ENCODE measurements around the gene MYL6B. TPM values are rescaled to one million over a fixed set of nuclear protein-coding genes. Genes with fewer than 3 reads are reported as not detected.

MYL6B gene
- total and polyA plus RNA-seq, 7 experiments from 2014 or later: 3.7 to 60.3 (median 6.7) TPM

DNA sequence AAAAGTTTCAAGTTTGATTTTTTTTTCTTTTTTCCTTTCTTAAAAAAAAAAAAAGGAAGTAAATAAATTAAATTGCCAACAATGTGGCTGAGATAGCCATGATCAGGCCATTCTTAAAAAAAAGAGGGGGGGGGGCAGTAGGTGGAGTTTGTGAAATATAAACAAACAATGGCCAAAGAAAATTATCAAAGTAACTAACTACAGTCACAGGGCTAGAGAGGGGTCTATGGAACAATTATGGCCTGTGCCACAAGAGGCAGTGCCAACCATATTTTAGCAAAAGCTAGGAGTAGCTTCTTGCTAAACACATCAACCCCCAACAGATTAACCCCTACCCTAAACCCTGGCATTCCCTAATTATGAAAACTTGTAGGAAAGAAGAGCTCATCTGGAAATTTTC, 53.1 kb downstream of the MYL6B start:
- no peaks in the 10 kb centered on the region for H3K9me3 Mint-ChIP-seq
- H3K4me1 Mint-ChIP-seq: peaks cover 0 to 9% (median 6%) of the 10 kb centered on the region in 7 donors
- intact Hi-C loops (cut with micrococcal nuclease): loop anchor here (5.0 kb wide), 2 partner anchors 52 to 257 kb away; partner anchors contain the start of gene ANKRD52 (in 1 of the 2)
- DNase-seq (no peak), ATAC-seq (peak; percentile 50)
- peaks cover 11 to 55% (median 13%) of the 10 kb centered on the region in 3 experiments for H3K36me3 ChIP-seq (ENCODE audit: control insufficient read depth in 2 of 3, insufficient read depth in 3 of 3, low read length in 3 of 3)
- H3K27ac Mint-ChIP-seq: peak overlapping the region in 2 of 9 donors; percentile 63 to 84
- ChIA-PET POLR2A (interaction anchor here (0.7 to 6.0 kb wide), 4 partner anchors 13 to 72 kb away, joined by 3 to 40 read pairs (median 3); partner anchors contain the start of genes RNF41 and SMARCC2), CTCF (interaction anchor here (1.0 to 5.1 kb wide), 3 partner anchors 16 to 82 kb away, joined by 3 to 18 read pairs (median 3); partner anchors contain the start of gene RNF41)
- no peaks in the 10 kb centered on the region for H3K27me3 Mint-ChIP-seq
- H3K27me3 ChIP-seq (ENCODE audit: control insufficient read depth in 2 of 2, insufficient read depth in 2 of 2, low read length in 2 of 2): no peaks in the 10 kb centered on the region
- peaks cover 6 to 29% (median 14%) of the 10 kb centered on the region in 5 donors for H3K36me3 Mint-ChIP-seq
- H3K4me3 Mint-ChIP-seq: no peak overlapping the region
- H3K4me3 ChIP-seq (ENCODE audit: low read length): no peak overlapping the region
- H3K9me3 ChIP-seq (ENCODE audit: control insufficient read depth in 2 of 3, low read length in 3 of 3): no peaks in the 10 kb centered on the region
- no peaks in the 10 kb centered on the region for H3K4me1 ChIP-seq (ENCODE audit: control insufficient read depth in 2 of 2, insufficient read depth in 2 of 2, low read length in 2 of 2)
- no peak overlapping the region for H3K27ac ChIP-seq (ENCODE audit: low read depth, low read length)

DNA sequence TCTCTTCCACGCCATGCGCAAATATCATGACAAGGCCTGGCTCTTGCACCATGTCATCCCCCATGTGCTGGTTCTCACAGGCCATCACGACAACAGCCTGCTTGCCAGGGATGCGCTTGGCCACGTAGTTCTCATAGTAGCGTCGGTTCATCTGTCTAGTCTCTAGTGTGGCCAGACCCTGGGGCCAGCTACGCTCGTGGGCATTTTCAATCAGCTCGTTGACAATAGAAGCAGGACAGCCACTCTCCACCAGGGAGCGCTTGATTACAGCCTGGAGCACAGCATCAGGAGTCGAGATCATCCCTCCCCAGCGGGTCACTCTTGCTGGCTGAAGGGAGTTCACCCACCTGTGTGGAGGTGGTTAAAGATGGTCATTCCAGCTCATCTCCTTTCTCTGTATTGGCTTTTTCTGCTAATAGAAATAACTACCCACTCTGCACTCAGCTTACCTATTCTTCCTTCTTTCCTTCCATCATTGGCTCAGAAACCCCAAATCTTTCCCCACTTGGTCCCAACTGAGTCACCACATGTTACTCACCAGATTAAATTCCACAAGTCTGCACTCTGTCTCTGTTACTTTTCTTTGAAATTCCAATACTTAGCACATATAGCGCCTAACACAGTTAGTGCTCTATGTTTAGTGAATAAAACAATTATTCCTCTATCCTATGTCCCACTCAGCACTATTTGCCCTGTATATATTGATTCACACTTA, 54.2 kb downstream of the MYL6B start:
- no peaks in the 10 kb centered on the region for H3K4me1 ChIP-seq (ENCODE audit: control insufficient read depth in 2 of 2, insufficient read depth in 2 of 2, low read length in 2 of 2)
- no peaks in the 10 kb centered on the region for H3K27me3 Mint-ChIP-seq
- H3K27ac ChIP-seq (ENCODE audit: low read depth, low read length): no peak overlapping the region
- no peak overlapping the region for H3K4me3 ChIP-seq (ENCODE audit: low read length)
- H3K27ac Mint-ChIP-seq: peak overlapping the region in 6 of 9 donors; percentile 6 to 74 (median 33)
- POLR2A ChIA-PET: interaction anchor here (1.0 to 6.0 kb wide), 2 partner anchors 12 to 15 kb away, joined by 3 to 40 read pairs; partner anchors contain the start of gene RNF41
- H3K9me3 Mint-ChIP-seq: no peaks in the 10 kb centered on the region
- H3K27me3 ChIP-seq (ENCODE audit: control insufficient read depth in 2 of 2, insufficient read depth in 2 of 2, low read length in 2 of 2): no peaks in the 10 kb centered on the region
- DNase-seq: peak in 5 of 9 donors; percentile 13 to 37 (median 29)
- peaks cover 6 to 34% (median 18%) of the 10 kb centered on the region in 5 donors for H3K36me3 Mint-ChIP-seq
- peak; percentile 70 for ATAC-seq
- H3K4me1 Mint-ChIP-seq: peaks cover 0 to 9% (median 6%) of the 10 kb centered on the region in 7 donors
- CTCF ChIA-PET: interaction anchor here (0.6 to 5.1 kb wide), 6 partner anchors 15 to 258 kb away, joined by 3 to 18 read pairs (median 3); partner anchors contain the start of gene RNF41
- H3K36me3 ChIP-seq (ENCODE audit: control insufficient read depth in 2 of 3, insufficient read depth in 3 of 3, low read length in 3 of 3): peaks cover 12 to 61% (median 13%) of the 10 kb centered on the region in 3 experiments
- H3K9me3 ChIP-seq (ENCODE audit: control insufficient read depth in 2 of 3, low read length in 3 of 3): no peaks in the 10 kb centered on the region
- no peak overlapping the region for H3K4me3 Mint-ChIP-seq
- intact Hi-C loops (cut with micrococcal nuclease): loop anchor here (1.0 to 5.0 kb wide), 4 partner anchors 18 to 258 kb away; partner anchors contain the start of genes ANKRD52 (in 1 of the 2) and NABP2 (in 1 of the 2)

Other genes starting within 250 kb of the MYL6B start
- 10 to 100 TPM; 18.5 to 46.9 (median 35.0) TPM for gene PYM1, start 224.7 kb upstream of the MYL6B start, total RNA-seq
- 10 to 100 TPM; 62.1 to 70.7 TPM for gene PYM1, start 224.7 kb upstream of the MYL6B start, polyA plus RNA-seq
- 1,000 to 10,000 TPM in 3 of 5 experiments, 100 to 1,000 TPM in 2; 705 to 1,507 (median 1,164) TPM for gene DGKA, start 221.4 kb upstream of the MYL6B start, total RNA-seq
- gene DGKA, start 221.4 kb upstream of the MYL6B start, polyA plus RNA-seq: 100 to 1,000 TPM; 259 to 557 TPM
- gene PMEL, start 186.5 kb upstream of the MYL6B start, total RNA-seq: not detected
- under 1 TPM; 0.09 to 0.57 TPM for gene PMEL, start 186.5 kb upstream of the MYL6B start, polyA plus RNA-seq
- 10 to 100 TPM; 19.0 to 77.2 (median 24.1) TPM for gene CDK2, start 185.8 kb upstream of the MYL6B start, total RNA-seq
- gene CDK2, start 185.8 kb upstream of the MYL6B start, polyA plus RNA-seq: 1 to 10 TPM; 7.0 to 9.6 TPM
- 100 to 1,000 TPM in 1 of 5 experiments, 10 to 100 TPM in 4; 45.2 to 109 (median 62.7) TPM for gene RAB5B, start 178.5 kb upstream of the MYL6B start, total RNA-seq
- 10 to 100 TPM; 69.6 to 86.7 TPM for gene RAB5B, start 178.5 kb upstream of the MYL6B start, polyA plus RNA-seq
- 10 to 100 TPM in 1 of 5 experiments, 1 to 10 TPM in 4; 1.9 to 10.4 (median 7.1) TPM for gene SUOX, start 155.3 kb upstream of the MYL6B start, total RNA-seq
- under 1 TPM; 0.14 to 0.21 TPM for gene SUOX, start 155.3 kb upstream of the MYL6B start, polyA plus RNA-seq
- 10 to 100 TPM in 1 of 5 experiments, 1 to 10 TPM in 4; 3.6 to 37.8 (median 5.3) TPM for gene IKZF4, start 131.5 kb upstream of the MYL6B start, total RNA-seq
- gene IKZF4, start 131.5 kb upstream of the MYL6B start, polyA plus RNA-seq: 1 to 10 TPM in 1 of 2 donors, under 1 TPM in 1; 0.54 to 2.0 TPM
- gene RPS26, start 110.7 kb upstream of the MYL6B start, total RNA-seq: 10 to 100 TPM; 40.8 to 64.5 (median 46.4) TPM
- gene RPS26, start 110.7 kb upstream of the MYL6B start, polyA plus RNA-seq: 100 to 1,000 TPM; 578 to 717 TPM
- gene ERBB3, start 72.4 kb upstream of the MYL6B start, total RNA-seq: 1 to 10 TPM; 1.0 to 6.4 (median 1.9) TPM
- gene ERBB3, start 72.4 kb upstream of the MYL6B start, polyA plus RNA-seq: under 1 TPM; 0.22 to 0.51 TPM
- gene PA2G4, start 48.0 kb upstream of the MYL6B start, total RNA-seq: 100 to 1,000 TPM in 3 of 5 experiments, 10 to 100 TPM in 2; 61.7 to 254 (median 109) TPM
- 100 to 1,000 TPM; 216 to 218 TPM for gene PA2G4, start 48.0 kb upstream of the MYL6B start, polyA plus RNA-seq
- gene RPL41, start 36.0 kb upstream of the MYL6B start, total RNA-seq: 1,000 to 10,000 TPM; 3,787 to 6,048 (median 5,952) TPM
- gene RPL41, start 36.0 kb upstream of the MYL6B start, polyA plus RNA-seq: over 10,000 TPM in 1 of 2 donors, 1,000 to 10,000 TPM in 1; 6,745 to 10,251 TPM
- 10 to 100 TPM in 3 of 5 experiments, 1 to 10 TPM in 2; 7.8 to 16.3 (median 13.3) TPM for gene ZC3H10, start 34.3 kb upstream of the MYL6B start, total RNA-seq
- gene ZC3H10, start 34.3 kb upstream of the MYL6B start, polyA plus RNA-seq: 1 to 10 TPM; 2.4 to 4.1 TPM
- gene ESYT1, start 24.3 kb upstream of the MYL6B start, total RNA-seq: 100 to 1,000 TPM; 121 to 300 (median 221) TPM
- gene ESYT1, start 24.3 kb upstream of the MYL6B start, polyA plus RNA-seq: 100 to 1,000 TPM; 282 to 353 TPM
- gene MYL6, start 5.8 kb downstream of the MYL6B start, total RNA-seq: 1,000 to 10,000 TPM in 1 of 5 experiments, 100 to 1,000 TPM in 4; 428 to 1,509 (median 467) TPM
- gene MYL6, start 5.8 kb downstream of the MYL6B start, polyA plus RNA-seq: 1,000 to 10,000 TPM; 1,845 to 2,144 TPM
- gene SMARCC2, start 36.9 kb downstream of the MYL6B start, total RNA-seq: 100 to 1,000 TPM; 118 to 187 (median 149) TPM
- 10 to 100 TPM; 64.6 to 88.9 TPM for gene SMARCC2, start 36.9 kb downstream of the MYL6B start, polyA plus RNA-seq
- 10 to 100 TPM; 31.4 to 44.9 (median 43.1) TPM for gene RNF41, start 69.3 kb downstream of the MYL6B start, total RNA-seq
- 10 to 100 TPM; 29.4 to 45.8 TPM for gene RNF41, start 69.3 kb downstream of the MYL6B start, polyA plus RNA-seq
- 10 to 100 TPM in 3 of 5 experiments, 1 to 10 TPM in 2; 9.2 to 61.2 (median 11.8) TPM for gene NABP2, start 71.8 kb downstream of the MYL6B start, total RNA-seq
- 1 to 10 TPM; 1.0 to 1.6 TPM for gene NABP2, start 71.8 kb downstream of the MYL6B start, polyA plus RNA-seq
- gene SLC39A5, start 77.5 kb downstream of the MYL6B start, total RNA-seq: 1 to 10 TPM in 1 of 5 experiments, under 1 TPM in 2, not detected in 2; 0.43 to 1.2 (median 0.77) TPM
- gene SLC39A5, start 77.5 kb downstream of the MYL6B start, polyA plus RNA-seq: not detected
- gene ANKRD52, start 105.8 kb downstream of the MYL6B start, total RNA-seq: 10 to 100 TPM; 26.9 to 64.4 (median 40.7) TPM
- gene ANKRD52, start 105.8 kb downstream of the MYL6B start, polyA plus RNA-seq: 1 to 10 TPM; 5.1 to 8.2 TPM
- 10 to 100 TPM; 22.5 to 39.4 (median 31.5) TPM for gene COQ10A, start 114.4 kb downstream of the MYL6B start, total RNA-seq
- gene COQ10A, start 114.4 kb downstream of the MYL6B start, polyA plus RNA-seq: 10 to 100 TPM in 1 of 2 donors, 1 to 10 TPM in 1; 9.7 to 11.5 TPM
- gene CS, start 147.7 kb downstream of the MYL6B start, total RNA-seq: 100 to 1,000 TPM; 126 to 241 (median 167) TPM
- 10 to 100 TPM; 57.6 to 79.9 TPM for gene CS, start 147.7 kb downstream of the MYL6B start, polyA plus RNA-seq
- 100 to 1,000 TPM in 1 of 5 experiments, 10 to 100 TPM in 4; 48.4 to 134 (median 87.6) TPM for gene CNPY2, start 163.4 kb downstream of the MYL6B start, total RNA-seq
- gene CNPY2, start 163.4 kb downstream of the MYL6B start, polyA plus RNA-seq: 100 to 1,000 TPM; 183 to 184 TPM
- gene PAN2, start 181.4 kb downstream of the MYL6B start, total RNA-seq: 100 to 1,000 TPM in 4 of 5 experiments, 10 to 100 TPM in 1; 65.8 to 279 (median 144) TPM
- gene PAN2, start 181.4 kb downstream of the MYL6B start, polyA plus RNA-seq: 10 to 100 TPM; 11.4 to 13.9 TPM
- 10 to 100 TPM; 14.4 to 42.0 (median 20.1) TPM for gene IL23A, start 186.3 kb downstream of the MYL6B start, total RNA-seq
- 10 to 100 TPM; 14.8 to 25.2 TPM for gene IL23A, start 186.3 kb downstream of the MYL6B start, polyA plus RNA-seq
- 100 to 1,000 TPM; 119 to 291 (median 182) TPM for gene STAT2, start 207.5 kb downstream of the MYL6B start, total RNA-seq
- gene STAT2, start 207.5 kb downstream of the MYL6B start, polyA plus RNA-seq: 10 to 100 TPM; 64.1 to 80.3 TPM
- gene APOF, start 210.3 kb downstream of the MYL6B start, total RNA-seq: not detected
- under 1 TPM in 1 of 2 donors, not detected in 1; 0.12 TPM for gene APOF, start 210.3 kb downstream of the MYL6B start, polyA plus RNA-seq